ENCODE results near the gene FLT1. TPM values are rescaled to one million over a fixed set of nuclear protein-coding genes. Genes with fewer than 3 reads are reported as not detected.

FLT1 gene
- total RNA-seq, 1 experiment from 2014 or later, result 0.25 TPM

GRCh38 chr13:28432816-28433560 lies 61.9 kb downstream of the FLT1 start:
- Histone ChIP-seq H3K4me3 (replicated peaks in 1 of 2; ENCODE audit: low read depth in 1 of 2, low read length in 2 of 2) (no peak overlapping the region), H3K9me2 (ENCODE audit: insufficient read depth) (no peaks in the 10 kb centered on the region), H4K20me1 (ENCODE audit: insufficient read depth) (no peaks in the 10 kb centered on the region), H3K9me3 (ENCODE audit: control insufficient read depth in 1 of 2, insufficient read depth in 1 of 2, low read depth in 1 of 2, low read length in 2 of 2) (no peaks in the 10 kb centered on the region), H2AFZ (ENCODE audit: low read depth, low read length, poor library complexity, severe bottlenecking) (no peak overlapping the region), H3K4me1 (ENCODE audit: control insufficient read depth in 1 of 2, insufficient read depth in 2 of 2, low read length in 2 of 2) (no peaks in the 10 kb centered on the region), H3K27ac (ENCODE audit: low read depth, low read length) (no peak overlapping the region), H3K36me3 (ENCODE audit: control insufficient read depth in 1 of 2, insufficient read depth in 2 of 2, low read length in 2 of 2) (no peaks in the 10 kb centered on the region), H3K79me2 (ENCODE audit: insufficient read depth, low read length) (no peaks in the 10 kb centered on the region), H3K4me2 (ENCODE audit: low read length) (no peak overlapping the region), H3K27me3 (ENCODE audit: insufficient read depth, low read length) (peaks cover 19% of the 10 kb centered on the region), H3K9ac (ENCODE audit: low read length) (no peak overlapping the region)
- CTCF ChIA-PET, result no interaction called here
- DNase-seq (ENCODE audit: low read depth, low spot score), result no peak
- no peak for TF ChIP-seq ZNF274 (IDR thresholded peaks at IDR 0.05; ENCODE audit: low read depth, low read length)
- TF ChIP-seq CEBPB (IDR thresholded peaks at IDR 0.05; ENCODE audit: low read depth), result no peak
- TF ChIP-seq JUND (IDR thresholded peaks at IDR 0.05), result no peak
- TF ChIP-seq ZFX (IDR thresholded peaks at IDR 0.05), result no peak
- TF ChIP-seq TCF7L2 (IDR thresholded peaks at IDR 0.05; ENCODE audit: borderline replicate concordance, extremely low read depth, insufficient read depth, insufficient read length), result no peak
- TF ChIP-seq EZH2phosphoT487 (IDR thresholded peaks at IDR 0.05; ENCODE audit: borderline replicate concordance), result no peak
- no peak for TF ChIP-seq ELF1 (IDR thresholded peaks at IDR 0.05; ENCODE audit: borderline replicate concordance, low read depth)
- no peak for TF ChIP-seq REST (IDR thresholded peaks at IDR 0.05; ENCODE audit: low read depth)
- TF ChIP-seq MAX (IDR thresholded peaks at IDR 0.05), result no peak
- no peak for TF ChIP-seq YY1 (IDR thresholded peaks at IDR 0.05; ENCODE audit: extremely low read depth, insufficient replicate concordance, low read depth, low read length)
- no peak for TF ChIP-seq SP1 (IDR thresholded peaks at IDR 0.05; ENCODE audit: low read depth)
- no peak for TF ChIP-seq CBX3 (IDR thresholded peaks at IDR 0.05; ENCODE audit: low read depth)
- no peak for TF ChIP-seq FOSL1 (IDR thresholded peaks at IDR 0.05; ENCODE audit: low read depth)
- no peak for TF ChIP-seq POLR2AphosphoS5 (IDR thresholded peaks at IDR 0.05; ENCODE audit: low read depth, low read length)
- TF ChIP-seq CTCF (IDR thresholded peaks at IDR 0.05 in 2 of 3, conservative IDR thresholded peaks at IDR 0.05 in 1 of 3; ENCODE audit: borderline replicate concordance in 1 of 3, insufficient read depth in 1 of 3, low read depth in 2 of 3, low read length in 2 of 3), result no peak
- no peak for TF ChIP-seq EZH2 (IDR thresholded peaks at IDR 0.05)
- TF ChIP-seq SIN3A (IDR thresholded peaks at IDR 0.05; ENCODE audit: low read depth), result no peak
- TF ChIP-seq SRF (IDR thresholded peaks at IDR 0.05; ENCODE audit: low read depth), result no peak
- no peak for ATAC-seq
- intact Hi-C loops (cut with micrococcal nuclease), result no loop called here
- POLR2A ChIA-PET, result no interaction called here
- no TSS peak for BruUV-seq (replicated peaks)
- RAD21 ChIA-PET (ENCODE audit: low non-redundant PET in 1 of 2, low total read pairs in 2 of 2, uncharacterized antibody in 2 of 2, unreplicated experiment in 2 of 2), result no interaction called here
